PFSK-1 (cell line): ENCODE measurements around the gene PLEKHA5.

Experiments used
- FOXP2 ChIP-seq: optimal IDR thresholded peaks from 2 replicates; pipeline ENCODE3; 2011; ENCODE audit warnings: borderline replicate concordance, control low read depth, inconsistent platforms; ENCODE audit not compliant: insufficient read depth; ENCODE audit errors: extremely low read length, extremely low read depth
- POLR2AphosphoS5 ChIP-seq: IDR thresholded peaks from 2 replicates; pipeline ENCODE4 v1.6.1; 2012; ENCODE audit warnings: low read depth, mild to moderate bottlenecking, control low read depth, low read length, moderate library complexity
- REST ChIP-seq, 2 experiments: IDR thresholded peaks; 2 replicates each; pipeline versions ENCODE4 v1.6.1 to v1.8.0; 2011 to 2012; ENCODE audit warnings: low read depth in 2 of 2, low read length in 2 of 2, control low read depth in 1 of 2, inconsistent platforms in 1 of 2, mild to moderate bottlenecking in 1 of 2, moderate library complexity in 1 of 2; ENCODE audit not compliant: insufficient read depth in 1 of 2
- SIN3A ChIP-seq: IDR thresholded peaks from 2 replicates; pipeline ENCODE4 v1.6.1; 2012; ENCODE audit warnings: mild to moderate bottlenecking, low read length, moderate library complexity, borderline replicate concordance; ENCODE audit not compliant: insufficient read depth
- TAF1 ChIP-seq: IDR thresholded peaks from 2 replicates; pipeline ENCODE4 v1.6.1; 2012; ENCODE audit warnings: low read length, control low read depth, borderline replicate concordance; ENCODE audit not compliant: insufficient read depth

The PLEKHA5 gene

GRCh38 chr12:19183121-19183838 lies 53.7 kb downstream of the PLEKHA5 start:
- TF ChIP-seq SIN3A (no peak), FOXP2 (no peak), POLR2AphosphoS5 (no peak), TAF1 (no peak), REST (IDR thresholded peaks at IDR 0.05; ENCODE audit: insufficient read depth in 1 of 2, low read depth in 2 of 2, low read length in 2 of 2) (no peak)

- TF ChIP-seq FOXP2 = no peak
- no peak for TF ChIP-seq TAF1
- TF ChIP-seq POLR2AphosphoS5 = no peak
- TF ChIP-seq SIN3A = no peak
- no peak for TF ChIP-seq REST (IDR thresholded peaks at IDR 0.05; ENCODE audit: insufficient read depth in 1 of 2, low read depth in 2 of 2, low read length in 2 of 2)
These were observed 55.9 kb downstream of the PLEKHA5 start for GRCh38 chr12:19185262-19185929.

- TF ChIP-seq SIN3A (no peak), POLR2AphosphoS5 (no peak)
These were observed 57.5 kb downstream of the PLEKHA5 start for GRCh38 chr12:19186722-19187661.

- no peak for TF ChIP-seq REST (IDR thresholded peaks at IDR 0.05; ENCODE audit: insufficient read depth in 1 of 2, low read depth in 2 of 2, low read length in 2 of 2)
- no peak for TF ChIP-seq TAF1
- no peak for TF ChIP-seq SIN3A
- TF ChIP-seq FOXP2 = no peak
- no peak for TF ChIP-seq POLR2AphosphoS5
These were observed 60.0 kb downstream of the PLEKHA5 start for GRCh38 chr12:19189522-19189921.

GRCh38 chr12:19190292-19191031 lies 60.9 kb downstream of the PLEKHA5 start:
- no peak for TF ChIP-seq POLR2AphosphoS5
- no peak for TF ChIP-seq REST (IDR thresholded peaks at IDR 0.05; ENCODE audit: insufficient read depth in 1 of 2, low read depth in 2 of 2, low read length in 2 of 2)
